Keratinocyte (primary cell): ENCODE results near the gene PLEKHD1. TPM values are rescaled to one million over a fixed set of nuclear protein-coding genes. Genes with fewer than 3 reads are reported as not detected.

Experiments used
- DNase-seq: peaks from one replicate; pipeline ENCODE4 v3.0.0-alpha.2; 2011; ENCODE audit warnings: low read depth, missing footprints, low spot score
- FAIRE-seq: peaks from 2 replicates; lab custom pipeline; 2011; peaks lifted over from hg19 to GRCh38; lab: Jason Lieb, UNC
- H2AFZ ChIP-seq: 2 replicates; pipeline ENCODE4 v1.6.0; 2012; ENCODE audit warnings: low read length, control low read depth, inconsistent platforms; ENCODE audit not compliant: control insufficient read depth
- H3K27ac ChIP-seq: 2 replicates; pipeline ENCODE4 v1.5.1; 2011; ENCODE audit warnings: low read length; ENCODE audit not compliant: control insufficient read depth, insufficient read depth
- H3K27me3 ChIP-seq: 3 replicates; pipeline ENCODE4 v1.6.0; 2011; ENCODE audit warnings: low read length; ENCODE audit not compliant: control insufficient read depth, insufficient read depth; ENCODE audit errors: extremely low read depth
- H3K36me3 ChIP-seq, 2 experiments: 2 replicates in 1 of 2; 3 replicates in 1 of 2; pipeline ENCODE4 v1.5.1; 2011; ENCODE audit warnings: low read length in 2 of 2, mild to moderate bottlenecking in 1 of 2; ENCODE audit not compliant: control insufficient read depth in 2 of 2, insufficient read depth in 2 of 2; ENCODE audit errors: extremely low read depth in 1 of 2
- H3K4me1 ChIP-seq: 3 replicates; pipeline ENCODE4 v1.5.1; 2011; ENCODE audit warnings: low read length; ENCODE audit not compliant: control insufficient read depth, insufficient read depth; ENCODE audit errors: extremely low read depth
- H3K4me2 ChIP-seq: 3 replicates; pipeline ENCODE4 v1.6.0; 2011; ENCODE audit warnings: low read depth, low read length; ENCODE audit not compliant: control insufficient read depth, insufficient read depth; ENCODE audit errors: extremely low read depth
- H3K4me3 ChIP-seq, 3 experiments: fragments of 200-600 bp in 1 of 3; sonication (generic) in 1 of 3; 2 replicates in 2 of 3; 3 replicates in 1 of 3; pipeline ENCODE4 v1.5.1; 2011 to 2016; ENCODE audit warnings: low read length in 3 of 3, mild to moderate bottlenecking in 3 of 3, control low read depth in 2 of 3, inconsistent platforms in 1 of 3, low read depth in 1 of 3, mixed read lengths in 1 of 3, mixed run types in 1 of 3, moderate library complexity in 1 of 3; ENCODE audit not compliant: control insufficient read depth in 2 of 3, insufficient read depth in 2 of 3; ENCODE audit errors: extremely low read depth in 1 of 3
- H3K79me2 ChIP-seq: 2 replicates; pipeline ENCODE4 v1.6.0; 2012; ENCODE audit warnings: low read length; ENCODE audit not compliant: control insufficient read depth, insufficient read depth
- H3K9ac ChIP-seq: 3 replicates; pipeline ENCODE4 v1.6.0; 2011; ENCODE audit warnings: low read length; ENCODE audit not compliant: control insufficient read depth, insufficient read depth; ENCODE audit errors: extremely low read depth
- H3K9me1 ChIP-seq: 3 replicates; pipeline ENCODE4 v1.6.0; 2011; ENCODE audit warnings: low read length; ENCODE audit not compliant: control insufficient read depth, insufficient read depth; ENCODE audit errors: extremely low read depth
- H3K9me3 ChIP-seq: 2 replicates; pipeline ENCODE4 v1.5.1; 2012; ENCODE audit warnings: low read depth, low read length; ENCODE audit not compliant: control insufficient read depth
- H4K20me1 ChIP-seq: 3 replicates; pipeline ENCODE4 v1.6.0; 2011; ENCODE audit warnings: low read length; ENCODE audit not compliant: control insufficient read depth, insufficient read depth; ENCODE audit errors: extremely low read depth
- EZH2 ChIP-seq: IDR thresholded peaks from one replicate; pipeline ENCODE4 v1.6.1; 2012; ENCODE audit warnings: inconsistent platforms, mild to moderate bottlenecking, low read length, moderate library complexity
- dilution Hi-C: fragments of 300-500 bp; cut with MboI; formaldehyde crosslinking; loops from one replicate; pipeline ENCODE4 v1.7.0; 2020; ENCODE audit warnings: low sequenced_read_pairs; ENCODE audit not compliant: extremely low pct_ligation_motif_present
- polyA plus RNA-seq, 5 experiments: library from polyadenylated mRNA; depleted of rRNA in 3 of 5; stranded (reverse) in 3 of 5; stranded (forward) in 1 of 5; unstranded in 1 of 5; fragments of >200 nt; gene quantifications; 1 replicate in 1 of 5; 2 replicates in 3 of 5; 3 replicates in 1 of 5; pipeline versions ENCODE4 v1.2.1 to v1.2.3, GENCODE V29; 2011 to 2012; ENCODE audit warnings: missing spikeins in 2 of 5, low read depth in 1 of 5, low replicate concordance in 1 of 5
- TF ChIP-seq, protein P1 (sequence below), 3 experiments: IDR thresholded peaks in 1 of 3; conservative IDR thresholded peaks in 1 of 3; optimal IDR thresholded peaks in 1 of 3; 2 replicates in 2 of 3; 3 replicates in 1 of 3; pipeline versions ENCODE3 to v1.5.1; 2011; ENCODE audit warnings: low read length in 3 of 3, mild to moderate bottlenecking in 3 of 3, moderate library complexity in 2 of 3, control low read depth in 1 of 3, inconsistent platforms in 1 of 3; ENCODE audit not compliant: insufficient read depth in 2 of 3; ENCODE audit errors: extremely low read depth in 1 of 3

PLEKHD1 gene
- polyA plus RNA-seq, 1 donor (not counting 4 experiments of a cell fraction or from before 2014, with no cell fraction given): 0.01 TPM

DNA sequence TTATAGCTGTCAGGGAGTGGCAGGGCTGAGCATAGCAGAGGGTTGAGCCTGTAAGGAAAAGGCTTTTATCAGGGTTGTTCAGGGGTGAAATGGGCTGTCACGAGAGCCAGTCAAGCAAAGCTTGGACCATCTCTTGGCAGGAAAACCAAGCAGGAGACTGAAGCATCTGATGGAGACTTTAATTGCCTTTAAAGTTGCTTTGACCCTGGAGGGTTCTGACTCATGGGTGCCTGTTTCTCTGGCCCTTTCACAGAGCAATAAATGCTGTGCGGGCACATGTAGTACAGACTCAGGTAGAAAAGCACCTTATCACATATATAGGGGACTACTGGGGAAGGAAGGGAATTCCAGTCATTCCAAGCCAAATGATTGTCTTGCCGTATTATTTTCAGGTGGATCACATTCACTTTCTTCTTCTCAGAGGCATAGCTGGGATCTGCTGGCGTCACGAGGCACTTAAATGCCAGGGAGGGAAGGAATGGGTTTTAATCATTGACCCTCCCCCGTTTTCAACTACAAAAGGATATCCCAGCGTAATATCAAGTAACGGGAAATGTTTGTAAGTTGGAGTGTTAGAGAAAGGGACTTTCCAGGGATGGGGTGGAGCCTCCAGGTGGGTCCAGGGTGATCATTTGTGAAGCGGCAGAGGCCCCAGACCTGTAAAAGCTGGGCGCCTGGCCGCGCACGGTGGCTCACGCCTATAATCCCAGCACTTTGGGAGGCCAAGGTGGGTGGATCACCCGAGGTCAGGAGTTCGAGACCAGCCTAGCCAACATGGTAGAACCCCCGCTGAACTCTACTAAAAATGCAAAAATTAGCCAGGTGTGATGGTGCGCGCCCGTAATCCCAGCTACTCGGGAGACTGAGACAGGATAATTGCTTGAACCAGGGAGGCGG lies 34.9 kb downstream of the PLEKHD1 start:
- Histone ChIP-seq H3K9me1 (no peaks in the 10 kb centered on the region), H3K9ac (no peak overlapping the region), H2AFZ (no peak overlapping the region), H3K27me3 (peaks cover 5% of the 10 kb centered on the region), H3K27ac (no peak overlapping the region), H3K4me3 (no peak overlapping the region), H3K4me1 (no peaks in the 10 kb centered on the region), H3K36me3 (no peaks in the 10 kb centered on the region), H3K4me2 (no peak overlapping the region), H4K20me1 (no peaks in the 10 kb centered on the region), H3K9me3 (no peaks in the 10 kb centered on the region), H3K79me2 (no peaks in the 10 kb centered on the region)
- TF ChIP-seq, protein P1, sequence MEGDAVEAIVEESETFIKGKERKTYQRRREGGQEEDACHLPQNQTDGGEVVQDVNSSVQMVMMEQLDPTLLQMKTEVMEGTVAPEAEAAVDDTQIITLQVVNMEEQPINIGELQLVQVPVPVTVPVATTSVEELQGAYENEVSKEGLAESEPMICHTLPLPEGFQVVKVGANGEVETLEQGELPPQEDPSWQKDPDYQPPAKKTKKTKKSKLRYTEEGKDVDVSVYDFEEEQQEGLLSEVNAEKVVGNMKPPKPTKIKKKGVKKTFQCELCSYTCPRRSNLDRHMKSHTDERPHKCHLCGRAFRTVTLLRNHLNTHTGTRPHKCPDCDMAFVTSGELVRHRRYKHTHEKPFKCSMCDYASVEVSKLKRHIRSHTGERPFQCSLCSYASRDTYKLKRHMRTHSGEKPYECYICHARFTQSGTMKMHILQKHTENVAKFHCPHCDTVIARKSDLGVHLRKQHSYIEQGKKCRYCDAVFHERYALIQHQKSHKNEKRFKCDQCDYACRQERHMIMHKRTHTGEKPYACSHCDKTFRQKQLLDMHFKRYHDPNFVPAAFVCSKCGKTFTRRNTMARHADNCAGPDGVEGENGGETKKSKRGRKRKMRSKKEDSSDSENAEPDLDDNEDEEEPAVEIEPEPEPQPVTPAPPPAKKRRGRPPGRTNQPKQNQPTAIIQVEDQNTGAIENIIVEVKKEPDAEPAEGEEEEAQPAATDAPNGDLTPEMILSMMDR (optimal IDR thresholded peaks at IDR 0.05 in 1 of 3, IDR thresholded peaks at IDR 0.05 in 1 of 3, conservative IDR thresholded peaks at IDR 0.05 in 1 of 3; ENCODE audit: extremely low read depth in 1 of 3, insufficient read depth in 2 of 3, low read length in 3 of 3): no peak
- TF ChIP-seq EZH2: no peak
- dilution Hi-C loops: no loop called here
- no peak for DNase-seq
- FAIRE-seq: no peak

DNA sequence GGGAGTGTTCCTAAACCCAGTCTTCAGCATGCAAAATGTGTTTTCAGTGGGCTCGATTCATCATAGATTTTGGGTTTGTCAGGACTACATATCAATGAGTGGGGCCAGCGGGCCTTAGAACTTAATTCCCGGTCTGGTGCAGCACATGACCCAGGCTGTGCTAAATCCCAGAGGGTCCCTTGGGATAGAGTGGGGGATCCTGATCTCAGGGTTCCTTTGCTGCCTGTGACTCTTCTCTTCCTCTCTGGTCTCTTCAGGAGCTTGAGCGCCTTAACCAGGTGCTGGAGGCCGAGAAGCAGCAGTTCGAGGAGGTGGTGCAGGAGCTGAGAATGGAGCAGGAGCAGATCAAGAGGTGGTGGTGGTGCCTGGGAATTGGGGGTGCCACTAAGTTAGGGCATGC lies 37.5 kb downstream of the PLEKHD1 start:
- Histone ChIP-seq H3K9ac (no peak overlapping the region), H3K9me1 (no peaks in the 10 kb centered on the region), H3K4me1 (no peaks in the 10 kb centered on the region), H2AFZ (no peak overlapping the region), H3K36me3 (no peaks in the 10 kb centered on the region), H4K20me1 (no peaks in the 10 kb centered on the region), H3K27me3 (peaks cover 11% of the 10 kb centered on the region), H3K79me2 (no peaks in the 10 kb centered on the region), H3K9me3 (no peaks in the 10 kb centered on the region), H3K4me2 (no peak overlapping the region), H3K27ac (no peak overlapping the region), H3K4me3 (no peak overlapping the region)
- TF ChIP-seq, protein P1 (optimal IDR thresholded peaks at IDR 0.05 in 1 of 3, IDR thresholded peaks at IDR 0.05 in 1 of 3, conservative IDR thresholded peaks at IDR 0.05 in 1 of 3; ENCODE audit: extremely low read depth in 1 of 3, insufficient read depth in 2 of 3, low read length in 3 of 3): no peak
- TF ChIP-seq EZH2: no peak
- no peak for FAIRE-seq
- dilution Hi-C loops: no loop called here
- DNase-seq: no peak
